ENCODE results near the gene CCNL2.

DNA sequence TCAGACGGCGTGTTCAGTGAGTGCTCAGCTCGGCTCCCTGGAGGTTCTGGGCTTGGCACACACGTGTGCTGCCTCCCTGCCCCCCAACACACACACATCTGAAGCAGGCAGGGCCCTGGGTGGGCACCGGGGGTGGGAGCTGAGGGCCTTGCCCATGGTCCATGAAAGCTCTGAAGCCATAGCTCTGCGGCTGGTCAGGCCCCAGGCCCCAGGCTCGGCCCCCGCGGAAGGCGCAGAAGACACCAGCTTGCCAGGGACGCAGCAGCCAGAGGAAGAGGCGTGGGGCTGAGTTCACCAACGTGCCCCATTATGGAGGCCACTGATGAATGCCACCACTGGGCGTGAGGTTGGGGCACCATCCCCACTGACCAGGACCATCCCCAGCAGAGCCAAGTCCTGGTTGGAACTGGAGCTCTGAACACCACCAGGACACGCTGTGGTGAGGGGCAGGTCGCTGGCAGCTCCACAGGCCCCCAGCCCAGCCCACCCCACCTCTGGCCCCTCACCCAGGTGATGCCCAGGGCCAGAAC is 28.3 kb downstream of the CCNL2 start:
- TF ChIP-seq, protein P1, sequence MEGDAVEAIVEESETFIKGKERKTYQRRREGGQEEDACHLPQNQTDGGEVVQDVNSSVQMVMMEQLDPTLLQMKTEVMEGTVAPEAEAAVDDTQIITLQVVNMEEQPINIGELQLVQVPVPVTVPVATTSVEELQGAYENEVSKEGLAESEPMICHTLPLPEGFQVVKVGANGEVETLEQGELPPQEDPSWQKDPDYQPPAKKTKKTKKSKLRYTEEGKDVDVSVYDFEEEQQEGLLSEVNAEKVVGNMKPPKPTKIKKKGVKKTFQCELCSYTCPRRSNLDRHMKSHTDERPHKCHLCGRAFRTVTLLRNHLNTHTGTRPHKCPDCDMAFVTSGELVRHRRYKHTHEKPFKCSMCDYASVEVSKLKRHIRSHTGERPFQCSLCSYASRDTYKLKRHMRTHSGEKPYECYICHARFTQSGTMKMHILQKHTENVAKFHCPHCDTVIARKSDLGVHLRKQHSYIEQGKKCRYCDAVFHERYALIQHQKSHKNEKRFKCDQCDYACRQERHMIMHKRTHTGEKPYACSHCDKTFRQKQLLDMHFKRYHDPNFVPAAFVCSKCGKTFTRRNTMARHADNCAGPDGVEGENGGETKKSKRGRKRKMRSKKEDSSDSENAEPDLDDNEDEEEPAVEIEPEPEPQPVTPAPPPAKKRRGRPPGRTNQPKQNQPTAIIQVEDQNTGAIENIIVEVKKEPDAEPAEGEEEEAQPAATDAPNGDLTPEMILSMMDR (IDR thresholded peaks at IDR 0.05; ENCODE audit: low read length), result no peak
- no peak for TF ChIP-seq EZH2 (optimal IDR thresholded peaks at IDR 0.05; ENCODE audit: low read depth, low read length)
